HG03139 (cell line): ENCODE data around the gene ADPRS.

ENCODE experiments used
- ATAC-seq: cut with Tn5 transposase; IDR thresholded peaks from one replicate; pipeline ENCODE4 v1.9.1; 2021; ENCODE audit not compliant: unreplicated experiment

The ADPRS gene

GRCh38 chr1:36128905-36129206 is 40.2 kb downstream of the ADPRS start:
- ATAC-seq = no peak

- ATAC-seq = no peak
These were observed 43.3 kb downstream of the ADPRS start for GRCh38 chr1:36132029-36132428.

GRCh38 chr1:36133484-36133883 is 44.8 kb downstream of the ADPRS start:
- ATAC-seq = no peak

GRCh38 chr1:36134031-36134430 is 45.3 kb downstream of the ADPRS start:
- no peak for ATAC-seq

GRCh38 chr1:36134505-36135329 is 46.0 kb downstream of the ADPRS start:
- no peak for ATAC-seq

- ATAC-seq = no peak
These were observed 46.6 kb downstream of the ADPRS start for GRCh38 chr1:36135330-36135667.

GRCh38 chr1:36135796-36136195 is 47.1 kb downstream of the ADPRS start:
- ATAC-seq = no peak

- no peak for ATAC-seq
These were observed 47.8 kb downstream of the ADPRS start for GRCh38 chr1:36136535-36136934.

- ATAC-seq = no peak
These were observed 48.5 kb downstream of the ADPRS start for GRCh38 chr1:36137226-36137625.

GRCh38 chr1:36137776-36138175 is 49.1 kb downstream of the ADPRS start:
- ATAC-seq = no peak

- ATAC-seq = no peak
These were observed 50.8 kb downstream of the ADPRS start for GRCh38 chr1:36139521-36139920.

- no peak for ATAC-seq
These were observed 53.4 kb downstream of the ADPRS start for GRCh38 chr1:36142121-36142520.

GRCh38 chr1:36143424-36143823 is 54.7 kb downstream of the ADPRS start:
- no peak for ATAC-seq
